H1 (cell line): ENCODE data around the gene MRGPRX2. TPM values are rescaled to one million over a fixed set of nuclear protein-coding genes. Genes with fewer than 3 reads are reported as not detected.

Experiments used
- CTCF ChIA-PET: fragments of 300-600 bp; sonication (Branson Sonifier 250); formaldehyde crosslinking; loops from one replicate; lab custom pipeline; 2021; ENCODE audit not compliant: partially characterized antibody; lab: Charles Lee
- POLR2A ChIA-PET: fragments of 300-600 bp; sonication (Branson Sonifier 250); formaldehyde crosslinking; loops from one replicate; lab custom pipeline; 2021; ENCODE audit warnings: inconsistent platforms; ENCODE audit not compliant: partially characterized antibody; lab: Charles Lee
- DNase-seq, 2 experiments: peaks; one replicate each; pipeline versions ENCODE4 v3.0.0 to v3.0.0-alpha.2; 2010 to 2022; ENCODE audit warnings: low spot score in 2 of 2, low read depth in 1 of 2, mixed read lengths in 1 of 2
- FAIRE-seq: peaks from 2 replicates; lab custom pipeline; 2011; peaks lifted over from hg19 to GRCh38; lab: Jason Lieb, UNC
- H2AFZ ChIP-seq: 2 replicates; pipeline ENCODE4 v1.8.1; 2012; ENCODE audit warnings: low read length, inconsistent platforms
- H2AK5ac ChIP-seq: 2 replicates; pipeline ENCODE4 v1.6.1; 2013; ENCODE audit warnings: low read depth, low read length
- H2BK120ac ChIP-seq: replicated peaks from 2 replicates; pipeline ENCODE3; 2013; ENCODE audit warnings: low read depth, low read length, inconsistent platforms
- H2BK12ac ChIP-seq: 2 replicates; pipeline ENCODE4 v1.6.1; 2013; ENCODE audit warnings: low read depth, low read length
- H2BK15ac ChIP-seq: 2 replicates; pipeline ENCODE4 v1.6.1; 2013; ENCODE audit warnings: low read length
- H2BK20ac ChIP-seq: 2 replicates; pipeline ENCODE4 v1.6.1; 2013; ENCODE audit warnings: low read length
- H2BK5ac ChIP-seq: 2 replicates; pipeline ENCODE4 v1.6.1; 2013; ENCODE audit warnings: low read depth, low read length
- H3K14ac ChIP-seq: 2 replicates; pipeline ENCODE4 v1.6.1; 2013; ENCODE audit warnings: inconsistent platforms; ENCODE audit not compliant: insufficient read length
- H3K18ac ChIP-seq: 2 replicates; pipeline ENCODE4 v1.6.1; 2013; ENCODE audit warnings: low read length; ENCODE audit errors: extremely low read depth
- H3K23ac ChIP-seq: 2 replicates; pipeline ENCODE4 v1.6.1; 2013; ENCODE audit warnings: inconsistent platforms; ENCODE audit not compliant: insufficient read length
- H3K23me2 ChIP-seq: 2 replicates; pipeline ENCODE4 v1.6.1; 2013; ENCODE audit warnings: low read depth, low read length
- H3K27ac ChIP-seq: 2 replicates; pipeline ENCODE4 v1.6.1; 2011; ENCODE audit warnings: low read depth, low read length, inconsistent platforms
- H3K27me3 ChIP-seq, 4 experiments: replicated peaks in 1 of 4; 1 replicate in 1 of 4; 2 replicates in 3 of 4; pipeline versions ENCODE4 v1.6.1 to v1.8.1; 2011 to 2013; ENCODE audit warnings: low read length in 3 of 4, mild to moderate bottlenecking in 3 of 4, inconsistent platforms in 2 of 4, mixed read lengths in 2 of 4, moderate library complexity in 1 of 4; ENCODE audit not compliant: control insufficient read depth in 3 of 4, insufficient read depth in 3 of 4; ENCODE audit errors: extremely low read depth in 1 of 4
- H3K36me3 ChIP-seq, 4 experiments: 2 replicates each; pipeline versions ENCODE4 v1.6.1 to v1.8.1; 2011 to 2013; ENCODE audit warnings: mild to moderate bottlenecking in 4 of 4, low read length in 3 of 4, moderate library complexity in 2 of 4, control low read depth in 1 of 4, inconsistent platforms in 1 of 4; ENCODE audit not compliant: insufficient read depth in 4 of 4, control insufficient read depth in 2 of 4
- H3K4ac ChIP-seq: replicated peaks from 2 replicates; pipeline ENCODE3; 2013; ENCODE audit warnings: low read length, low read depth, mixed read lengths, inconsistent platforms; ENCODE audit not compliant: insufficient read length
- H3K4me1 ChIP-seq, 4 experiments: replicated peaks in 1 of 4; 1 replicate in 1 of 4; 2 replicates in 3 of 4; pipeline versions ENCODE4 v1.6.1 to v1.8.1; 2011 to 2013; ENCODE audit warnings: low read length in 3 of 4, inconsistent platforms in 2 of 4, mixed read lengths in 1 of 4; ENCODE audit not compliant: insufficient read depth in 4 of 4, control insufficient read depth in 3 of 4
- H3K4me2 ChIP-seq, 2 experiments: 2 replicates each; pipeline versions ENCODE4 v1.6.1 to v1.8.1; 2011 to 2013; ENCODE audit warnings: low read depth in 2 of 2, low read length in 2 of 2, control low read depth in 1 of 2, inconsistent platforms in 1 of 2, mild to moderate bottlenecking in 1 of 2; ENCODE audit not compliant: insufficient read depth in 1 of 2
- H3K4me3 ChIP-seq, 4 experiments: fragments of 200-600, 300-600 bp in 1 of 4; sonication (generic), shearing (Covaris generic), sonication (Bioruptor Twin) in 1 of 4; 2 replicates each; pipeline versions ENCODE4 v1.5.1 to v1.8.1; 2011 to 2016; ENCODE audit warnings: low read length in 4 of 4, low read depth in 3 of 4, control low read depth in 2 of 4, inconsistent platforms in 2 of 4, mild to moderate bottlenecking in 2 of 4, mixed read lengths in 1 of 4, moderate library complexity in 1 of 4; ENCODE audit not compliant: insufficient read depth in 2 of 4; ENCODE audit errors: extremely low read depth in 1 of 4
- H3K56ac ChIP-seq: replicated peaks from 2 replicates; pipeline ENCODE3; 2013; ENCODE audit warnings: low read depth, mild to moderate bottlenecking, mixed read lengths, low read length, inconsistent platforms; ENCODE audit not compliant: insufficient read length
- H3K79me1 ChIP-seq: 2 replicates; pipeline ENCODE4 v1.6.1; 2013; ENCODE audit warnings: low read depth, low read length, control low read depth
- H3K79me2 ChIP-seq, 2 experiments: 2 replicates each; pipeline versions ENCODE4 v1.6.1 to v1.8.1; 2012 to 2013; ENCODE audit warnings: low read length in 2 of 2, mild to moderate bottlenecking in 2 of 2, inconsistent platforms in 1 of 2; ENCODE audit not compliant: insufficient read depth in 2 of 2, control insufficient read depth in 1 of 2
- H3K9ac ChIP-seq, 4 experiments: replicated peaks in 1 of 4; 1 replicate in 1 of 4; 2 replicates in 3 of 4; pipeline versions ENCODE4 v1.6.1 to v1.8.1; 2011 to 2013; ENCODE audit warnings: low read depth in 3 of 4, low read length in 3 of 4, control low read depth in 2 of 4, mild to moderate bottlenecking in 2 of 4, moderate library complexity in 2 of 4, inconsistent platforms in 1 of 4; ENCODE audit errors: extremely low read depth in 1 of 4
- H3K9me3 ChIP-seq, 2 experiments: 2 replicates each; pipeline versions ENCODE4 v1.6.1 to v1.8.1; 2012 to 2013; ENCODE audit warnings: mild to moderate bottlenecking in 2 of 2, moderate library complexity in 2 of 2, control low read depth in 1 of 2, inconsistent platforms in 1 of 2, low read depth in 1 of 2, low read length in 1 of 2, mixed read lengths in 1 of 2; ENCODE audit not compliant: insufficient read depth in 2 of 2
- H4K20me1 ChIP-seq, 2 experiments: replicated peaks in 1 of 2; 2 replicates each; pipeline versions ENCODE3 to v1.8.1; 2011 to 2013; ENCODE audit warnings: inconsistent platforms in 2 of 2, low read length in 2 of 2, mild to moderate bottlenecking in 1 of 2; ENCODE audit not compliant: insufficient read depth in 2 of 2, control insufficient read depth in 1 of 2
- H4K5ac ChIP-seq: 2 replicates; pipeline ENCODE4 v1.6.1; 2013; ENCODE audit warnings: low read length, low read depth, mixed read lengths, inconsistent platforms; ENCODE audit not compliant: insufficient read length
- H4K8ac ChIP-seq: 2 replicates; pipeline ENCODE4 v1.8.0; 2013; ENCODE audit warnings: mild to moderate bottlenecking, moderate library complexity, low read length, inconsistent platforms; ENCODE audit not compliant: insufficient read depth; ENCODE audit errors: extremely low read depth
- H4K91ac ChIP-seq: replicated peaks from 2 replicates; pipeline ENCODE3; 2013; ENCODE audit warnings: low read length, mixed read lengths, inconsistent platforms; ENCODE audit not compliant: insufficient read length
- KDM1A ChIP-seq: fragments of 200-600, 300-600 bp; sonication (generic); IDR thresholded peaks from 2 replicates; pipeline ENCODE4 v1.7.1; 2016; ENCODE audit warnings: mild to moderate bottlenecking, low read length, borderline replicate concordance
- MAX ChIP-seq: IDR thresholded peaks from 2 replicates; pipeline ENCODE4 v1.6.1; 2012; ENCODE audit warnings: inconsistent platforms
- WGBS, 2 experiments: shearing (Covaris generic) in 1 of 2; methylation state at CpG; one replicate each; pipeline versions ENCODE4 v1.1.6 to v1.1.7; 2013 to 2015; ENCODE audit warnings: low lambda C conversion rate in 2 of 2, mixed read lengths in 2 of 2, inconsistent platforms in 1 of 2, low coverage in 1 of 2, missing lambda C conversion rate in 1 of 2; ENCODE audit not compliant: insufficient replicate concordance in 2 of 2, insufficient coverage in 1 of 2, insufficient read length in 1 of 2; ENCODE audit errors: extremely low coverage in 1 of 2, missing lambda C conversion rate in 1 of 2; 5-methylcytosine and 5-hydroxymethylcytosine counted together
- polyA plus RNA-seq, 7 experiments: library from polyadenylated mRNA; depleted of rRNA in 3 of 7; stranded (reverse) in 5 of 7; unstranded in 2 of 7; fragments of >200 nt in 5 of 7; fragments of 200-250 nt in 2 of 7; gene quantifications; 1 replicate in 5 of 7; 2 replicates in 1 of 7; 4 replicates in 1 of 7; pipeline versions ENCODE4 v1.2.1 to v1.2.3, GENCODE V29; 2011 to 2013; ENCODE audit warnings: missing spikeins in 2 of 7, mixed read lengths in 2 of 7
- total RNA-seq: library from RNA; stranded (reverse); fragmentation: NEBNext Ultra II Directional; extraction: Animal tissue kit (Norgen Biotek cat#: 25700); gene quantifications from 2 replicates; pipeline ENCODE4 v1.2.1, GENCODE V29; 2021

MRGPRX2 gene
- total and polyA plus RNA-seq, 2 of the 8 experiments (the other 6 are each of a cell fraction or from before 2014, with no cell fraction given) = not detected

- CTCF ChIA-PET = no interaction called here
Measured at GRCh38 chr11:19050281-19050680, 10.2 kb downstream of the MRGPRX2 start.

More at GRCh38 chr11:19050281-19050680, 10.2 kb downstream of the MRGPRX2 start:
- Histone ChIP-seq H3K79me1 (no peaks in the 10 kb centered on the region), H3K4me2 (no peak overlapping the region), H2AFZ (no peak overlapping the region), H3K27me3 (no peaks in the 10 kb centered on the region), H3K14ac (no peak overlapping the region), H3K4me1 (no peaks in the 10 kb centered on the region), H4K8ac (no peak overlapping the region), H2BK15ac (no peak overlapping the region), H3K27ac (no peak overlapping the region), H4K20me1 (no peaks in the 10 kb centered on the region), H2BK5ac (no peak overlapping the region), H2BK12ac (no peak overlapping the region), H3K9me3 (no peaks in the 10 kb centered on the region), H3K56ac (no peak overlapping the region), H4K91ac (no peak overlapping the region), H3K18ac (no peak overlapping the region), H2BK20ac (no peak overlapping the region), H2AK5ac (no peak overlapping the region), H3K4ac (no peak overlapping the region), H3K9ac (no peak overlapping the region), H3K23me2 (no peaks in the 10 kb centered on the region), H2BK120ac (no peak overlapping the region), H3K79me2 (no peaks in the 10 kb centered on the region), H3K23ac (no peak overlapping the region), H3K36me3 (no peaks in the 10 kb centered on the region), H4K5ac (no peak overlapping the region), H3K4me3 (no peak overlapping the region)
- no peak for DNase-seq
- WGBS, 2 experiments = 53% methylated on average over 2 of the region's 2 CpGs; no CpG with 5 or more reads in 1 of the 2 experiments
- POLR2A ChIA-PET = no interaction called here
- 0 out of 2 replicates have a peak, but pooled peaks have one; percentile 18 for TF ChIP-seq KDM1A
- no peak for TF ChIP-seq MAX
- no peak for FAIRE-seq
